Activated CD4-positive, alpha-beta T cell treated with anti-CD3 and anti-CD28 coated beads for 36 hours (primary cell): Measurements from ENCODE around the gene HUNK. TPM values are rescaled to one million over a fixed set of nuclear protein-coding genes. Genes with fewer than 3 reads are reported as not detected.

Source experiments
- ATAC-seq: fragments of 200-7000 bp; cut with Tn5 transposase; one replicate; pipeline ENCODE4 v1.10.0; 2021; ENCODE audit warnings: mild to moderate bottlenecking, moderate library complexity
- CTCF ChIA-PET: fragments of 350-600 bp; sonication (Branson Sonifier 250); formaldehyde crosslinking; loops from one replicate; lab custom pipeline; 2021; ENCODE audit warnings: antibody characterized with exemption; lab: Charles Lee
- POLR2A ChIA-PET: fragments of 350-600 bp; sonication (Branson Sonifier 250); formaldehyde crosslinking; loops from one replicate; lab custom pipeline; 2021; ENCODE audit warnings: antibody characterized with exemption, inconsistent platforms; lab: Charles Lee
- DNase-seq: peaks from one replicate; pipeline ENCODE4 v3.0.0-alpha.2; 2020
- H3K27ac Mint-ChIP-seq: one replicate; pipeline ENCODE4 v1.8.0; 2021; ENCODE audit warnings: mixed read lengths
- H3K27me3 Mint-ChIP-seq: one replicate; pipeline ENCODE4 v1.8.0; 2021; ENCODE audit warnings: mixed read lengths
- H3K36me3 Mint-ChIP-seq: one replicate; pipeline ENCODE4 v1.8.0; 2021; ENCODE audit warnings: low read depth, mixed read lengths
- H3K4me1 Mint-ChIP-seq: one replicate; pipeline ENCODE4 v1.8.0; 2021; ENCODE audit warnings: mixed read lengths
- H3K4me3 Mint-ChIP-seq: one replicate; pipeline ENCODE4 v1.8.0; 2021; ENCODE audit warnings: mild to moderate bottlenecking, moderate library complexity, mixed read lengths
- H3K9me3 Mint-ChIP-seq: one replicate; pipeline ENCODE4 v1.8.0; 2021; ENCODE audit warnings: low read depth, mixed read lengths
- intact Hi-C, 2 experiments: fragments of 100-400 bp; cut with DNase I in 1 of 2; cut with micrococcal nuclease in 1 of 2; formaldehyde crosslinking; loops; one replicate each; pipeline versions ENCODE4 v1.14.2 to v1.15.1; 2022 to 2024; cut with DNase I, micrococcal nuclease
- total RNA-seq, 2 experiments: library from RNA; stranded (reverse); gene quantifications; one replicate each; pipeline ENCODE4 v1.2.3, GENCODE V29; 2021

Gene HUNK
- total RNA-seq, 2 experiments from 2014 or later: 0.02 to 0.27 TPM

GRCh38 chr21:32044205-32045180 is 171.7 kb downstream of the HUNK start:
- Mint-ChIP-seq H3K4me3 (no peak overlapping the region), H3K36me3 (no peaks in the 10 kb centered on the region), H3K9me3 (peaks cover 3% of the 10 kb centered on the region), H3K27ac (no peak overlapping the region), H3K4me1 (no peaks in the 10 kb centered on the region), H3K27me3 (peaks cover 6% of the 10 kb centered on the region)
- ChIA-PET CTCF (no interaction called here), POLR2A (no interaction called here)
- DNase-seq (no peak), ATAC-seq (no peak)
- intact Hi-C loops: no loop called here

GRCh38 chr21:32046191-32046590 is 173.4 kb downstream of the HUNK start:
- Mint-ChIP-seq H3K27ac (no peak overlapping the region), H3K4me3 (no peak overlapping the region), H3K36me3 (no peaks in the 10 kb centered on the region), H3K27me3 (peaks cover 3% of the 10 kb centered on the region), H3K9me3 (peaks cover 3% of the 10 kb centered on the region), H3K4me1 (no peaks in the 10 kb centered on the region)
- intact Hi-C loops: no loop called here
- DNase-seq (no peak), ATAC-seq (no peak)
- ChIA-PET POLR2A (no interaction called here), CTCF (no interaction called here)

- DNase-seq (no peak), ATAC-seq (no peak)
- ChIA-PET CTCF (no interaction called here), POLR2A (no interaction called here)
- H3K4me1 Mint-ChIP-seq: no peaks in the 10 kb centered on the region
- no peak overlapping the region for H3K27ac Mint-ChIP-seq
- H3K4me3 Mint-ChIP-seq: no peak overlapping the region
- intact Hi-C loops: no loop called here
- H3K9me3 Mint-ChIP-seq: peaks cover 11% of the 10 kb centered on the region
- H3K27me3 Mint-ChIP-seq: peaks cover 2% of the 10 kb centered on the region
- no peaks in the 10 kb centered on the region for H3K36me3 Mint-ChIP-seq
Observed at GRCh38 chr21:32048353-32048752, 175.5 kb downstream of the HUNK start.

Other genes starting within 250 kb of the HUNK start
- 100 to 1,000 TPM; 232 to 284 TPM for gene SOD1, start 213.3 kb upstream of the HUNK start, total RNA-seq
- 10 to 100 TPM; 47.1 to 62.8 TPM for gene SCAF4, start 140.9 kb upstream of the HUNK start, total RNA-seq